Stimulated activated CD4-positive, alpha-beta T cell treated with anti-CD3 and anti-CD28 coated beads, Interleukin-12 subunit alpha, Interleukin-12 subunit beta, amount 100 ng/mL, for 4 hours (primary cell): ENCODE results near the gene BRINP1.
"Not testable (repeated sequence)": the region's sequence is repeated elsewhere in the genome, so short reads cannot be mapped to it uniquely, and the experiment has no call there.

Experiments used
- DNase-seq: peaks from one replicate; pipeline ENCODE4 v3.0.0-alpha.2; 2020

Gene BRINP1

DNA sequence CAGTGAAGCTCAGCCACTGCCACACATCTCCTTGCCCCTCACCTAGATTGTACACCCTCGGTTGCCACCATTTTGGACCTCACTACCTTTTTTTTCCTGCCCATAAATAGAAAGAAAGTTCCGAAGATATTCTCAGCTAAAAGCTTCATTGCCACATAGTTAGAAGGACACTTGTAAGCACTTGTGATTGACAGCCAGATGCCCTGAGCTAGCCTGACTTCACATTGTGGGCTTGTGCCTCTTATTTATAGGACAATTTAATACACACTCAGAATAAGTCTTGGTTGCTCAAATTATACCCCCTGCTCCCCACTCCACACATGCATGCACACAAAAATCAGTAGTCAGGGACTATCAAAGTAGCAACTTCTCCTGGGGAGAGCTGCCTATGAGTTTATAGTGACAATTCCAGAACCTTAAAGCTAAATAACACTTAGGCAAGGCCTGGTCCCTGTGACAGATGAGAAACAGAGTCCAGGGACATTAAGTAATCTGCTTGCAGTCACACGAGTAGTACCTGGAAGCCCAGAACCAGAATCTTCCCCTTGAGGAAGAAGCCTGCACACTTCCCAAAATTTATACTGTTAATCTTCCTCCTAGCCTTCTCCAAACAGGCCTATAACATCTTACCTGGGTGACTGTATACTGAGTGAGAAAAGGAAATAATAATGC is 184.8 kb downstream of the BRINP1 start:
- no peak for DNase-seq

DNA sequence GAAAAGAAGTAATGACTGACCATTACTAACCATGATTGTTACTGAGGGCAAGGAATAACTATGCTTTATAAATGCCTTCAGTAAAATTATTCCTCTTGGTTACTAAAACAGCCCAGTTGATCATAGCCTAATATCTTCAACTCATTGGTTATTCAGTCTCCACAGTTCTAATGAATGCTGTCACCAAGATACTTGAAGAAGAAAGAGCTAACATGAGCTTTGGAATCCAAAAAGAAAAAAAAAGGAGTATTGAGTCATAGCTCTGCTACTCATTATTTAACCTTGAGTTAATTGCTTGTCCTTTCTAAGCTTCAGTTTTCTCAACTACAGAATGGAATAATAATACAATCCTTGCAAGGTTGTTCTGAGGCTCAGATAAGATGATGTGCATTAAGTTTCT is 187.7 kb downstream of the BRINP1 start:
- no peak for DNase-seq

- no peak for DNase-seq
Observed at GRCh38 chr9:119180897-119181296, 188.3 kb downstream of the BRINP1 start.

DNA sequence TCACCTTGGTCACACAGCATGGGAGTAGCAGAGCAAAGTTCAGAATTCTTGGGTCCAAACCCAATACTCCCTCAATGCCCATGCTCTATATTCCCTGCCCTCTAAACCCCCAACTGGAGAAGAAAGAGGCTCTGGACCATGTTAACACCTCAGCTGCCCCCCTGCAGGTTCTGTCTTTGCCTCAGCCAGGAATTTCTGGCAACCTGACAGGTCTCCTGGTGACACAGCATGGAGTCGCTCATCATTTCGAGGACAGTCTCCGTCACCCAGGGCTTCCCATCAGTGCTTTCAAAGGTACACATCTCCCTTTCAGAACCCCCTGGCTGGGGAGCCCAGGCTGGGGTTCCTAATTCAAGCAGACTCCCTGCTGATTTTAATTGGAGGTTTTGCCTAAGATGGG is 189.5 kb downstream of the BRINP1 start:
- no peak for DNase-seq

GRCh38 chr9:119177196-119177595 is 192.0 kb downstream of the BRINP1 start:
- no peak for DNase-seq

DNA sequence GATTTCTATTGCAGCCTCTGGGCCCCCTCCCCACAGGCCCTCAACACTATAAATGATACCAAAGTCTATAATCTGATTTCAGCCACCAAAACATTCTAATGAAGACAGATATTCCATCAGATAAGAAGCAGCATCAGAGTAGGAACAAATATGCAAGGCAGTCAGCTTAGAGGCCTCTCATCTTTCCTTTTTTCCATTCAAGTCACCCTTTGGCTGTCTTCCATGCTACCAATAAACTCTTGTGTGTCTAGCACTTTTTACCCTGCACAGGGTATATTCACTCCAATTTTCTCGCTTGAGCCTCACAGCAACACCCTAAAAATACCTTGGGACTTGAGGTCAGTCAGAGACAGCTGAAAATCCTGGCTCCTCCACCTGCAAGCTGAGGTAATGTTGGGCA is 193.7 kb downstream of the BRINP1 start:
- no peak for DNase-seq

GRCh38 chr9:119169222-119169621 is 200.0 kb downstream of the BRINP1 start:
- not testable (repeated sequence) for DNase-seq

- no peak for DNase-seq
Observed at GRCh38 chr9:119167876-119168275, 201.4 kb downstream of the BRINP1 start.

DNA sequence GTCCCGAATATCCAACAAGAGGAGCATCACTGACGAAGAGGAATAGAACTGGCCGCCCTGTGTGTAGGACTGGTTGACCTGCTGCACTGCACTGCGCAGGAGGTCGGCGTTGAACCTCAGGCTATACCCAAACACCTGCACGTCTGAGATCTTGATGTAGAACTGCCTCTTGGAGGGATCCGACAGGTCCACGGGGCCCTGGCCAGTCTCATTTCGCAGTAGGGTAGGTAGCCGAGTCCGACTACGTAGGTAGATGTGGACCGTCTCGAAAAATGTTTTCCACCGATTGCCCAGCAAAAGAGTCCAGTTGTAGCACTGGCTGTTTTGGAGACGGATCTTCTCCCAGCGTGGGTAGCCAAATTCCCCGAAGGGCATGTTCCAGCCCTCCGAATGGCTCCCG is 202.0 kb downstream of the BRINP1 start:
- no peak for DNase-seq

- DNase-seq, result no peak
Observed at GRCh38 chr9:119166096-119166495, 203.1 kb downstream of the BRINP1 start.

- DNase-seq, result no peak
Observed at GRCh38 chr9:119165131-119165530, 204.1 kb downstream of the BRINP1 start.

GRCh38 chr9:119164716-119165115 is 204.5 kb downstream of the BRINP1 start:
- no peak for DNase-seq

DNA sequence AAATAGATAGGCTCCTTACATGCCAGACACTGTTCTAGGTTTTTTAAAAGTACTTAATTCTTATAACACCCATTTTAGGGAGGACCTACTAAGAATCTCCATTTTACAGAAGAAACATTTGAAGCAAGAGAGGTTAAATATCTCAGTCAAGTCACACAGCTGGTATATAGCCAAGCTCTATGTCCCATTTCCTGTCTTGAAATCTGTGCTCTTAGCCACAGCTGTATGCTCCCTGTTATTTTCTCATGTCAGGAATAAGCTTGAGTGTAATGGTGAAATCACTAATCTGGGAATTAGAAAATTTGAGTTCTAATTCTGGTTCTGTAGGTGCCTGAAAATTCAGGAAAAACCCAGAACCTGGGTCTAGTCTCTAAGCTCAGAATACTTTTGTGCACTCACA is 208.7 kb downstream of the BRINP1 start:
- DNase-seq, result no peak

GRCh38 chr9:119159386-119159785 is 209.8 kb downstream of the BRINP1 start:
- no peak for DNase-seq

DNA sequence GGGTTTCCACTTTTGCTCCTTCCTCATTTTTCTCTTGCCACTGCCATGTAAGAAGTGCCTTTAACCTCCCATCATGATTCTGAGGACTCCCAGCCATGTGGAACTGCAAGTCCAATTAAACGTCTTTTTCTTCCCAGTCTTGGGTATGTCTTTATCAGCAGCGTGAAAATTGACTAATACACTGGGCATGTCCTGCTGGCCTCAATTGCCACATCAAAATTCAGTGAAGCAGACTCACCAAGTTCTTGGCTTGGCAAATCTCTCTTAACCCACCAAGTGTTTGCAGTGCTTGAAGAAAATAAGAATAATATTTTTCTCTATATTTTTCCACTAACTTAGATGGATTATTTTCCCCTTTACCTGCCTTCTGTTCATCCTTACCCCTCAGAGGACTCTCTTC is 212.0 kb downstream of the BRINP1 start:
- DNase-seq, result no peak

GRCh38 chr9:119156354-119156753 is 212.9 kb downstream of the BRINP1 start:
- no peak for DNase-seq

DNA sequence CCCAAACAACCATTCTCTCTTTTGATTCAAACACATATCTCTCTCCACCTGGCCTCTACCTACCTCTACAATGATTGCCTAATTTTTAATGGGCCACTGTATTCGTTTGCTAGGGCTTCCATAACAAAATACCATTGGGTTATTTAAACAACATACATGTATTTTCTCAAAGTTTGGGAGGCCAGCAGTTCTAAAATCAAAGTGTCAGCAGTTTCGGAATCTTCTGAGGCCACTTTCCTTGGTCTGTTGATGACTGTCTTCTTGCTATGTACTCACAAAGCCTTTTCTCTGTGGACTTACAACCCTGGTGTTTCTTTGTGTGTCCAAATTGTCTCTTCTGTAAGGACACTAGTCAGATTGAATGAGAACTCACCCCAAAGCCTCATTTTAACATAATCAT is 214.7 kb downstream of the BRINP1 start:
- no peak for DNase-seq

GRCh38 chr9:119153402-119153801 is 215.8 kb downstream of the BRINP1 start:
- DNase-seq, result no peak

GRCh38 chr9:119148855-119149254 is 220.4 kb downstream of the BRINP1 start:
- no peak for DNase-seq

GRCh38 chr9:119137479-119137878 is 231.8 kb downstream of the BRINP1 start:
- no peak for DNase-seq

DNA sequence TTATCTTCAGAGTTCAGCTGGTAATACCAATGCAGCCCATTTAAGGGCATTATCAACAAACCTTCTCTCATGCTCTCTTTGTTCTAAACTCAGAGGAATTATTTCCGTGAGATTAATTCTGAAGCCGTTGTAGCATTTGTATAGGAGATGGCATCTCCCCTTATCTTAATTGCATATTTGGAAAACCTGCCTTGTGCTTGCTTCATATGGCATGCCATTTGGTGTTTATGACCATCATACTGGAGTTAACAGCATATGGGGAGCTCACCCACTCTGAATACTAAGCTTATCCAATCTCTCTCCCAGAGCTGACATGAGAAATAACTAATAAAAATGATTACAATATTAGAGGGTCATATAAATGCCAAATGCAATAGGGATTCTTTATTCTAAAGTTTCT is 243.2 kb downstream of the BRINP1 start:
- no peak for DNase-seq

GRCh38 chr9:119121899-119122298 is 247.3 kb downstream of the BRINP1 start:
- DNase-seq, result no peak

GRCh38 chr9:119117409-119117808 is 251.8 kb downstream of the BRINP1 start:
- DNase-seq, result no peak
